Measurements from ENCODE around the gene MYH16. TPM values are rescaled to one million over a fixed set of nuclear protein-coding genes. Genes with fewer than 3 reads are reported as not detected.
"Not testable (repeated sequence)": the region's sequence is repeated elsewhere in the genome, so short reads cannot be mapped to it uniquely, and the experiment has no call there.

The MYH16 gene
- total RNA-seq, 1 donor from 2014 or later: not detected

DNA sequence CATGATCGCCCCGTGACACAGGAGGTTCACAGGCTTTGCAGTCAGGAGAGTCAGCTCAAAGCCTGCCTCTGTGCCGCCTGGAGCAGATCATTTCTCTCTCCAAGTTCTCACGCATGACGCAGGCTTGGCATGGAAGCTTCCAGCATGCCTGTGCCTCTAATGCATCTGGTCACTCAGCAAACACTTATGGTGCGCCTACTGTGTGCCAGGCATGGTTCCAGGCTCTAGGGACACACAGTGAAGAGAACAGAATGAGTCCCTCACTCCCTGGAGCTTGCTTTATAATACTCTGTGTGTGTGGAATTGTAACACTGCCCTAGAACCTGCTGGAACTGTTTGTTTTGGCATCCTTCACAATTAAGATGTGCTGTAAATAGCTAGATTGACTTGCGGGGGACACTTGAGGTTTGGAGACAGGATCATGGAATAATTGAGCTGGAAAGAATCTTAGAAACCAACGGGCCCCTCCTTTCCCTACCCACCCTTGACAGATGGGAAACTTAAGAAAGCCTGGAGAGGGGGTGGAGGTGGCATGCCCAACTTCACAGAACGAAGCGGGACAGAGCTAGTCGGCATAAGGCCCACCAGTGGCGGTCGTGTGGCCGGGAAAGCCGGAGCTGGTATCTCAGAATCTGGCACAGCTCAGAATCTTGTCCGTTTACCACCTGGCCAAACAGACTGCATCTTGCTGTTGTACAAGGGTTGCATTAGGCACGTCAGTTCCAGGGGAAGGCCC, 4.6 kb upstream of the MYH16 start:
- no peak for DNase-seq (ENCODE audit: extremely low spot score, unreplicated experiment)
- no peaks in the 10 kb centered on the region for H3K36me3 Mint-ChIP-seq (ENCODE audit: unreplicated experiment)
- no peaks in the 10 kb centered on the region for H3K9me3 Mint-ChIP-seq (ENCODE audit: unreplicated experiment)
- H3K4me1 Mint-ChIP-seq (ENCODE audit: unreplicated experiment): peaks cover 11% of the 10 kb centered on the region
- H3K27ac Mint-ChIP-seq (ENCODE audit: unreplicated experiment): no peak overlapping the region
- peaks cover 17% of the 10 kb centered on the region for H3K27me3 Mint-ChIP-seq (ENCODE audit: unreplicated experiment)
- no peak overlapping the region for H3K4me3 Mint-ChIP-seq (ENCODE audit: unreplicated experiment)
- TF ChIP-seq, protein P1, sequence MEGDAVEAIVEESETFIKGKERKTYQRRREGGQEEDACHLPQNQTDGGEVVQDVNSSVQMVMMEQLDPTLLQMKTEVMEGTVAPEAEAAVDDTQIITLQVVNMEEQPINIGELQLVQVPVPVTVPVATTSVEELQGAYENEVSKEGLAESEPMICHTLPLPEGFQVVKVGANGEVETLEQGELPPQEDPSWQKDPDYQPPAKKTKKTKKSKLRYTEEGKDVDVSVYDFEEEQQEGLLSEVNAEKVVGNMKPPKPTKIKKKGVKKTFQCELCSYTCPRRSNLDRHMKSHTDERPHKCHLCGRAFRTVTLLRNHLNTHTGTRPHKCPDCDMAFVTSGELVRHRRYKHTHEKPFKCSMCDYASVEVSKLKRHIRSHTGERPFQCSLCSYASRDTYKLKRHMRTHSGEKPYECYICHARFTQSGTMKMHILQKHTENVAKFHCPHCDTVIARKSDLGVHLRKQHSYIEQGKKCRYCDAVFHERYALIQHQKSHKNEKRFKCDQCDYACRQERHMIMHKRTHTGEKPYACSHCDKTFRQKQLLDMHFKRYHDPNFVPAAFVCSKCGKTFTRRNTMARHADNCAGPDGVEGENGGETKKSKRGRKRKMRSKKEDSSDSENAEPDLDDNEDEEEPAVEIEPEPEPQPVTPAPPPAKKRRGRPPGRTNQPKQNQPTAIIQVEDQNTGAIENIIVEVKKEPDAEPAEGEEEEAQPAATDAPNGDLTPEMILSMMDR (IDR thresholded peaks at IDR 0.05): no peak

DNA sequence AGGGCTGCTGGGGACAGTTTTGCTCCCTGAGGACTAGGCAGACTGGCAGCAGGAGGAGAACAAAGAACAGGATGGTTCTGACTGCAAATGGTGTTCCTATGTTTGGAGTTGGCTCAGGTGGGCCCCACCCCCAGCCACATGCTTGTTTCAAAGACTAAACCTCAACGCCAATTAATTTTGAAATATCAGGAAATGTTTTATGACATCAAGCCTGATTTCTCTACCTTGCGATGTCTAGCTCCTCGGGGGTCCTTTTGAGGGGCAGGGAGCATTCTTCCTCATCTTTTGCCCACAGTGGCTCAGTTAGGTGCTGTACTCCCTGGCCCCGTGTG, 4.1 kb upstream of the MYH16 start:
- H3K27me3 Mint-ChIP-seq (ENCODE audit: unreplicated experiment): peaks cover 13% of the 10 kb centered on the region
- H3K27ac Mint-ChIP-seq (ENCODE audit: unreplicated experiment): no peak overlapping the region
- no peak overlapping the region for H3K4me3 Mint-ChIP-seq (ENCODE audit: unreplicated experiment)
- no peaks in the 10 kb centered on the region for H3K36me3 Mint-ChIP-seq (ENCODE audit: unreplicated experiment)
- TF ChIP-seq, protein P1 (IDR thresholded peaks at IDR 0.05): no peak
- peaks cover 11% of the 10 kb centered on the region for H3K4me1 Mint-ChIP-seq (ENCODE audit: unreplicated experiment)
- no peak for DNase-seq (ENCODE audit: extremely low spot score, unreplicated experiment)
- H3K9me3 Mint-ChIP-seq (ENCODE audit: unreplicated experiment): no peaks in the 10 kb centered on the region

DNA sequence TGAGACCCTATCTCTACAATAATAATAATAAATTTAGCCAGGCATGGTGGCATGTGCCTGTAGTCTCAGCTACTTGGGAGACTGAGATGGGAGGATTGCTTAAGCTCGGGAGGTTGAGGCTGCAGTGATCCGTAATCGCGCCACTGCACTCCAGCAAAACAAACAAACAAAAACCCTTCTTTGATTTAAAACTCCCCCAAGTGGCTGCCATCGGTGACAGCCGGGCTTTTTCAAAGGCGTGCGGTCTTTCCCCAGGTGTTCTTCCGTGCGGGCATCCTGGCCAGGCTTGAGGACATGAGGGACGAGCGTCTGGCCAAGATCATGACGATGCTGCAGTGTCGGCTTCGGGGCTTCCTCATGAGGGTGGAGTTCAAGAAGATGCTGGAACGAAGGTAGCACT, 1.9 kb upstream of the MYH16 start:
- TF ChIP-seq, protein P1 (IDR thresholded peaks at IDR 0.05): no peak
- Mint-ChIP-seq H3K27ac (ENCODE audit: unreplicated experiment) (no peak overlapping the region), H3K27me3 (ENCODE audit: unreplicated experiment) (peaks cover 4% of the 10 kb centered on the region), H3K4me3 (ENCODE audit: unreplicated experiment) (no peak overlapping the region), H3K9me3 (ENCODE audit: unreplicated experiment) (no peaks in the 10 kb centered on the region), H3K4me1 (ENCODE audit: unreplicated experiment) (peaks cover 11% of the 10 kb centered on the region), H3K36me3 (ENCODE audit: unreplicated experiment) (no peaks in the 10 kb centered on the region)
- DNase-seq (ENCODE audit: extremely low spot score, unreplicated experiment): no peak

DNA sequence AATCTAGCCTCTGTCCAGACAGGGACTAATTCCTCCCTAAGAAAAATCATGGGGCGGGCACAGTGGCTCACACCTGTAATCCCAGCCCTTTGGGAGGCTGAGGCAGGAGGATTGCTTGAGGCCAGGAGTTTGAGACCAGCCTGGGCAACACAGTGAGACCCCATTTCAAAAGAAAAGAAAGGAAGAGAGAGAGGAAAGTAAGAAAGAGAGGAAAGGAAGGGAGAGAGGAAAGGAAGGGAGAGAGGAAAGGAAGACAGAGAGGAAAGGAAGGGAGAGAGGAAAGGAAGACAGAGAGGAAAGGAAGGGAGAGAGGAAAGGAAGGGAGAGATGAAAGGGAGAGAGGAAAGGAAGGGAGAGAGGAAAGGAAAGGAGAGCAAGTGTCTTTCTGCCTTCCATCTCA, 922 bp downstream of the MYH16 start:
- not testable (repeated sequence) for DNase-seq (ENCODE audit: extremely low spot score, unreplicated experiment); H3K36me3 Mint-ChIP-seq (ENCODE audit: unreplicated experiment); H3K4me1 Mint-ChIP-seq (ENCODE audit: unreplicated experiment); H3K27me3 Mint-ChIP-seq (ENCODE audit: unreplicated experiment); H3K9me3 Mint-ChIP-seq (ENCODE audit: unreplicated experiment); H3K4me3 Mint-ChIP-seq (ENCODE audit: unreplicated experiment); H3K27ac Mint-ChIP-seq (ENCODE audit: unreplicated experiment)

DNA sequence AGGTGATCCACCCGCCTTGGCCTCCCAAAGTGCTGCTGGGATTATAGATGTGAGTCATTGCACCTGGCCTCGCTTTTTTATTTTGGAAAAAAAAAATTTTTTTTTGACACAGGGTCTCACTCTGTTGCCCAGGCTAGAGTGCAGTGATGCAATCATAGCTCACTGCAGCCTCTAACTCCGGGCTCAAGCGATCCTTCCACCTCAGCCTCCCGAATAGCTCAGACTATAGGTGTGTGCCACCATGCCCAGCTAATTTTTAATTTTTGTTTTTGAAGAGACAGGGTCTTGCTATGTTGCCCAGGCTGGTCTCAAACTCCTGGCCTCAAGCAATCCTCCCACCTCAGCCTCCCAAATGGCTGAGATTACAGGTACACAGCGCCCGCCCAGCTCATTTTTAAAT, 2.3 kb downstream of the MYH16 start:
- not testable (repeated sequence) for H3K36me3 Mint-ChIP-seq (ENCODE audit: unreplicated experiment); H3K4me3 Mint-ChIP-seq (ENCODE audit: unreplicated experiment); H3K9me3 Mint-ChIP-seq (ENCODE audit: unreplicated experiment); H3K4me1 Mint-ChIP-seq (ENCODE audit: unreplicated experiment); H3K27me3 Mint-ChIP-seq (ENCODE audit: unreplicated experiment); H3K27ac Mint-ChIP-seq (ENCODE audit: unreplicated experiment); DNase-seq (ENCODE audit: extremely low spot score, unreplicated experiment)

DNA sequence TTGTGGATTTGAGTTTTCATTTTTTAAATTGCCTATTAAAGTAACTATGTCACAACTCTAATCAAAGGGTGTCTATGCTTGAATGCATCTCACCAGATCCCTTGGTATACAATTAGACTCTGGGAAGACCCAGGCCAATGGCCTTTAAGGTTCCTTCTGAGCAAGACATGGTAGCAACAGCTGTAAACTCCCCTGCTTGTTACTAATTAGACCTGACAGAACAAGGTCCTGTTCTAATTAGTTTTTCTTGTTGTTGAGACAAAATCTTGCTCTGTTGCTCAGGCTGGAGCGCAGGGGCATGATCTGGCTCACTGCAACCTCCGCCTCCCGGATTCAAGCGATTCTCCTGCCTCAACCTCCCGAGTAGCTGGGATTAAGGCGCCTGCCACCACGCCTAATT, 2.9 kb downstream of the MYH16 start:
- H3K36me3 Mint-ChIP-seq (ENCODE audit: unreplicated experiment): no peaks in the 10 kb centered on the region
- H3K27ac Mint-ChIP-seq (ENCODE audit: unreplicated experiment): no peak overlapping the region
- TF ChIP-seq, protein P1 (IDR thresholded peaks at IDR 0.05): no peak
- no peaks in the 10 kb centered on the region for H3K4me1 Mint-ChIP-seq (ENCODE audit: unreplicated experiment)
- no peaks in the 10 kb centered on the region for H3K9me3 Mint-ChIP-seq (ENCODE audit: unreplicated experiment)
- peaks cover 5% of the 10 kb centered on the region for H3K27me3 Mint-ChIP-seq (ENCODE audit: unreplicated experiment)
- DNase-seq (ENCODE audit: extremely low spot score, unreplicated experiment): no peak
- H3K4me3 Mint-ChIP-seq (ENCODE audit: unreplicated experiment): no peak overlapping the region

Measured in osteocyte (in vitro differentiated cells).